Measurements from ENCODE around the gene FAM20C. TPM values are rescaled to one million over a fixed set of nuclear protein-coding genes. Genes with fewer than 3 reads are reported as not detected.
"Not testable (repeated sequence)": the region's sequence is repeated elsewhere in the genome, so short reads cannot be mapped to it uniquely, and the experiment has no call there.

FAM20C gene
- total RNA-seq, 1 experiment from 2014 or later = 34.0 TPM

DNA sequence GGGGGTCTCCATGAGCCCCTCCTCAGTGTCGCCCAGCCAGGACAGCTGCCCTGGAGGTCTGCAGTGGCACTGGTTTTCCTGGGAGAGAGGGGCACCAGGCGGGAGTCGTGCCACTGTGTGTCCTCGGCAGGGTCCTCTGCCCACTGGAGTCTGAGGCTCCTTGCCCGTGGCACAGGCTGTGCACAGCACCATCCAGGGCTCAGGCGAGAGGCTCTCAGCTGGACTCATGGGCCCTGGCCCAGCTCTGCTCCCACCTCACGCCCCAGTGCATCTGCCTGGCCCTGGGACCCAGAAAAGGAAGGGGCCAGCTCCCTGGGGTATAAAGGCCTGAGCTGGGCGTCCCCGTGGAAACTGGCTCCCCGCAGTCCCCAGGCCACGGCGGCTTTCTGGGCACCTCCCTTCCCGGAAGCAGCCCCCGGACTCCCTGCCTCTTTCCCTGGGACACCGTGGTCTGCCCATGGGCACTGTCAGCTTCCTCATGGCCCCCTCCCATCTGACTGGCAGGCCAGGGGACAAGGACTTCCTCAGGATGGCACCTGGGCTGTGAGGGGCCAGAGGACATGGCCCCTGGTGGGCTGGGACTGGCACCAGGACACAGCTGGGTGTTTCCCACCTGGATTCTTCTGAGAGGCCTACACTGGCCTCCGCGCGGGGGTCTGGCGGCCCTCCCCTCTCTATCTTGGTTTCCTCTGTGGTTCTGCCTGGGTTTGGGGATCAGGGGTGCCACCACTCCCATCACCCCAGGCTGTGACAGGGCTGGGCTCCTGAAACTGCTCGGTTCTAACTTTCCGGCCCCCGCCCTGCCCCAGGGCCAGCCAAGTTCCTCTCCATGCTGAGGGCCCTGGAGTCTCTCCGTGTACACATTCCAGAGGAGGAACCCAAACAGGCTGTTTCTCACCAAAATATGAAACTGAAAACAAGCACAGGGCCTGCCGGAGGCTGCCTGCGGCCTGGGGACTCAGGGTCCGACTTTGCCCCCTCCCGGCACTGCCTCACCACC, 103.1 kb downstream of the FAM20C start:
- TF ChIP-seq, protein P1, sequence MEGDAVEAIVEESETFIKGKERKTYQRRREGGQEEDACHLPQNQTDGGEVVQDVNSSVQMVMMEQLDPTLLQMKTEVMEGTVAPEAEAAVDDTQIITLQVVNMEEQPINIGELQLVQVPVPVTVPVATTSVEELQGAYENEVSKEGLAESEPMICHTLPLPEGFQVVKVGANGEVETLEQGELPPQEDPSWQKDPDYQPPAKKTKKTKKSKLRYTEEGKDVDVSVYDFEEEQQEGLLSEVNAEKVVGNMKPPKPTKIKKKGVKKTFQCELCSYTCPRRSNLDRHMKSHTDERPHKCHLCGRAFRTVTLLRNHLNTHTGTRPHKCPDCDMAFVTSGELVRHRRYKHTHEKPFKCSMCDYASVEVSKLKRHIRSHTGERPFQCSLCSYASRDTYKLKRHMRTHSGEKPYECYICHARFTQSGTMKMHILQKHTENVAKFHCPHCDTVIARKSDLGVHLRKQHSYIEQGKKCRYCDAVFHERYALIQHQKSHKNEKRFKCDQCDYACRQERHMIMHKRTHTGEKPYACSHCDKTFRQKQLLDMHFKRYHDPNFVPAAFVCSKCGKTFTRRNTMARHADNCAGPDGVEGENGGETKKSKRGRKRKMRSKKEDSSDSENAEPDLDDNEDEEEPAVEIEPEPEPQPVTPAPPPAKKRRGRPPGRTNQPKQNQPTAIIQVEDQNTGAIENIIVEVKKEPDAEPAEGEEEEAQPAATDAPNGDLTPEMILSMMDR (IDR thresholded peaks at IDR 0.05; ENCODE audit: insufficient read depth in 1 of 2, low read depth in 1 of 2, low read length in 1 of 2, severe bottlenecking in 1 of 2, unreplicated experiment in 1 of 2) = no peak
- DNase-seq = no peak
- Mint-ChIP-seq H3K9me3 (ENCODE audit: unreplicated experiment) (no peaks in the 10 kb centered on the region), H3K4me1 (ENCODE audit: low read depth, unreplicated experiment) (peaks cover 7% of the 10 kb centered on the region), H3K27ac (ENCODE audit: unreplicated experiment) (peak overlapping the region; percentile 84), H3K36me3 (ENCODE audit: insufficient read depth, unreplicated experiment) (no peaks in the 10 kb centered on the region), H3K27me3 (ENCODE audit: insufficient read depth, unreplicated experiment) (no peaks in the 10 kb centered on the region), H3K4me3 (ENCODE audit: unreplicated experiment) (no peak overlapping the region)
- intact Hi-C loops (cut with micrococcal nuclease; ENCODE audit: unreplicated experiment) = no loop called here
- no peaks in the 10 kb centered on the region for H3K36me3 ChIP-seq (ENCODE audit: control insufficient read depth, insufficient read depth, low read length)
- no peaks in the 10 kb centered on the region for H3K27me3 ChIP-seq (replicated peaks; ENCODE audit: control insufficient read depth, insufficient read depth, low read length)
- CTCF ChIA-PET = interaction anchor here (1.2 to 1.5 kb wide), 2 partner anchors 11 to 23 kb away, joined by 4 to 5 read pairs; no protein-coding TSS in a partner anchor
- no peak overlapping the region for H3K4me3 ChIP-seq (ENCODE audit: low read depth, low read length)
- POLR2A ChIA-PET = no interaction called here
- H3K4me1 ChIP-seq = peaks cover 27% of the 10 kb centered on the region
- no peaks in the 10 kb centered on the region for H3K9me3 ChIP-seq
- BruUV-seq (replicated peaks) = no TSS peak

GRCh38 chr7:296373-296945, 104.1 kb downstream of the FAM20C start:
- no peak for DNase-seq
- no peaks in the 10 kb centered on the region for H3K36me3 Mint-ChIP-seq (ENCODE audit: insufficient read depth, unreplicated experiment)
- no peaks in the 10 kb centered on the region for H3K36me3 ChIP-seq (ENCODE audit: control insufficient read depth, insufficient read depth, low read length)
- peaks cover 7% of the 10 kb centered on the region for H3K4me1 Mint-ChIP-seq (ENCODE audit: low read depth, unreplicated experiment)
- no peak overlapping the region for H3K4me3 Mint-ChIP-seq (ENCODE audit: unreplicated experiment)
- TF ChIP-seq, protein P1 (IDR thresholded peaks at IDR 0.05; ENCODE audit: insufficient read depth in 1 of 2, low read depth in 1 of 2, low read length in 1 of 2, severe bottlenecking in 1 of 2, unreplicated experiment in 1 of 2) = no peak
- no peaks in the 10 kb centered on the region for H3K9me3 Mint-ChIP-seq (ENCODE audit: unreplicated experiment)
- H3K4me3 ChIP-seq (ENCODE audit: low read depth, low read length) = no peak overlapping the region
- CTCF ChIA-PET = no interaction called here
- H3K27ac Mint-ChIP-seq (ENCODE audit: unreplicated experiment) = no peak overlapping the region
- peaks cover 27% of the 10 kb centered on the region for H3K4me1 ChIP-seq
- intact Hi-C loops (cut with micrococcal nuclease; ENCODE audit: unreplicated experiment) = no loop called here
- H3K27me3 Mint-ChIP-seq (ENCODE audit: insufficient read depth, unreplicated experiment) = no peaks in the 10 kb centered on the region
- POLR2A ChIA-PET = no interaction called here
- no TSS peak for BruUV-seq (replicated peaks)
- H3K27me3 ChIP-seq (replicated peaks; ENCODE audit: control insufficient read depth, insufficient read depth, low read length) = no peaks in the 10 kb centered on the region
- H3K9me3 ChIP-seq = no peaks in the 10 kb centered on the region

GRCh38 chr7:297141-297540, 104.8 kb downstream of the FAM20C start:
- peak in 1 of 2 experiments; percentile 25 for DNase-seq
- H3K27me3 ChIP-seq (replicated peaks; ENCODE audit: control insufficient read depth, insufficient read depth, low read length); H3K4me3 ChIP-seq (ENCODE audit: low read depth, low read length); intact Hi-C loops (cut with micrococcal nuclease; ENCODE audit: unreplicated experiment); BruUV-seq (replicated peaks); H3K36me3 Mint-ChIP-seq (ENCODE audit: insufficient read depth, unreplicated experiment); H3K36me3 ChIP-seq (ENCODE audit: control insufficient read depth, insufficient read depth, low read length); H3K9me3 ChIP-seq; H3K4me3 Mint-ChIP-seq (ENCODE audit: unreplicated experiment); H3K27ac Mint-ChIP-seq (ENCODE audit: unreplicated experiment); H3K9me3 Mint-ChIP-seq (ENCODE audit: unreplicated experiment); CTCF ChIA-PET; H3K4me1 Mint-ChIP-seq (ENCODE audit: low read depth, unreplicated experiment); H3K27me3 Mint-ChIP-seq (ENCODE audit: insufficient read depth, unreplicated experiment); POLR2A ChIA-PET: not testable (repeated sequence)
- H3K4me1 ChIP-seq = peaks cover 22% of the 10 kb centered on the region

All from Caco-2 (cell line).